ACC112 (cell line): ENCODE data around the gene DHX15.

ENCODE experiments used
- H2AFZ ChIP-seq: fragments of 200-600 bp; sonication (generic); one replicate; pipeline ENCODE4 v1.6.0; 2017; ENCODE audit warnings: antibody characterized with exemption, low read length; ENCODE audit not compliant: unreplicated experiment
- H3K27ac ChIP-seq: fragments of 200-600 bp; sonication (generic); 2 replicates; pipeline ENCODE4 v1.5.1; 2014; ENCODE audit warnings: low read depth, mild to moderate bottlenecking, antibody characterized with exemption, low read length, moderate library complexity
- H3K27me3 ChIP-seq: fragments of 200-600 bp; sonication (generic); 2 replicates; pipeline ENCODE4 v1.6.1; 2014; ENCODE audit warnings: mild to moderate bottlenecking, antibody characterized with exemption, low read length, moderate library complexity, mixed read lengths; ENCODE audit not compliant: insufficient read depth
- H3K36me3 ChIP-seq: fragments of 200-600 bp; sonication (generic); 2 replicates; pipeline ENCODE4 v1.6.1; 2016; ENCODE audit warnings: mild to moderate bottlenecking, antibody characterized with exemption, low read length, moderate library complexity, mixed read lengths; ENCODE audit not compliant: insufficient read depth
- H3K4me1 ChIP-seq: fragments of 200-600 bp; sonication (generic); one replicate; pipeline ENCODE4 v1.6.1; 2016; ENCODE audit warnings: low read length, mixed read lengths; ENCODE audit not compliant: insufficient read depth, unreplicated experiment, control insufficient read depth
- H3K4me3 ChIP-seq: fragments of 200-600 bp; sonication (generic); 2 replicates; pipeline ENCODE4 v1.5.1; 2014; ENCODE audit warnings: mild to moderate bottlenecking, low read depth, low read length
- H3K79me2 ChIP-seq: fragments of 200-600 bp; sonication (generic); one replicate; pipeline ENCODE4 v1.6.0; 2016; ENCODE audit warnings: low read length; ENCODE audit not compliant: control insufficient read depth, unreplicated experiment, insufficient read depth

DHX15 gene

DNA sequence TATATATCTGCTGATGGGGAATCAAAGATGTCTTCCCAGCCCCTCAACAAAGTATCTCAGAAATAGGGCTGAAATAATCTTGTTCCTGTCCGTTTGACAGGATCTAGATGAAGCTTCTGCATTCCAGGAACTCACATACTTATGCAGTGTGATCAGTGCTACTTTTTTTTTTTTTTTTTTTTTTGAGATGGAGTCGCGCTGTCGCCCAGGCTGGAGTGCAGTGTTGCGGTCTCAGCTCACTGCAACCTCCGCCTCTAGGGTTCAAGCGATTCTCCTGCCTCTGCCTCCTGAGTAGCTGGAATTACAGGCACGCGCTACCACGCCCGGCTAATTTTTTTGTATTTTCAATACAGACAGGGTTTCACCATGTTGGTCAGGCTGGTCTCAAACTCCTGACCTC is 36.4 kb downstream of the DHX15 start:
- Histone ChIP-seq H3K79me2 (peaks cover 88% of the 10 kb centered on the region), H3K36me3 (peaks cover 48% of the 10 kb centered on the region), H3K4me1 (peaks cover 17% of the 10 kb centered on the region), H3K27ac (no peak overlapping the region), H3K4me3 (no peak overlapping the region), H3K27me3 (no peaks in the 10 kb centered on the region), H2AFZ (no peak overlapping the region)

DNA sequence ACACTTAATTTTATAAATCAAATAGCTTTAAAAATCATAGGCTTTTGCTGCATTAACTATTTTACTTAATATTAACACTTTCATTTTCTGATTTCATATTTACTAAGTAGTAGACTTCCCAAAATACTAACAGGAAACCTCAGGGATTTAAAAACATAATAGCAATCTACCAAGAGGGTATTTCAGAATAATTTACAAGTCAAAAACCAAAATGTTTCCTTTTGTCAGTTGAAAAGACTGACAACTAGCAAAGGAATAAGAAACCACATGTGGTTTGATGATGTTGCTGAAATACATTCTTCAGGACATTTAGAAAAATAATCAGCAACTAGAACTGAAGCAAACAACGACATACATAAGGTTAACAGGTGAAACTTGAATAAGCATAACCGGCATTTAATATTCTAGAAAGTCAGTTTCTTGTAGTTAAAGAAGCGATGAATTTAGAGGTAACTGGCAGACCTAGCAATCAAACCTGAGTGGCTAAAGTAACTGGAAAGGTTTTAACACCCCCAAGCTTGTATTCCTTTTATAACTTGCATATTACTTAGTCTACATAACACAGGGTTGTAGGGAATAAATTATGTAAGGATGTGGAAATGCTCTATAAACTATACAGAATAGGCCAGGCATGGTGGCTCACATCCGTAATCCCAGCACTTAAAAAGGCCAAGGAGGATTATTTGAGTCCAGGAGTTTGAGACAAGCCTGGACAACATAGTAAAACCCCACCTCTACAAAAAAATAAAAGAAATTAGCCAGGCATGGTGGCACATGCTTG is 40.0 kb downstream of the DHX15 start:
- Histone ChIP-seq H3K4me3 (no peak overlapping the region), H3K4me1 (peaks cover 6% of the 10 kb centered on the region), H3K27me3 (no peaks in the 10 kb centered on the region), H3K36me3 (peaks cover 73% of the 10 kb centered on the region), H3K79me2 (peaks cover 89% of the 10 kb centered on the region), H3K27ac (no peak overlapping the region), H2AFZ (no peak overlapping the region)

DNA sequence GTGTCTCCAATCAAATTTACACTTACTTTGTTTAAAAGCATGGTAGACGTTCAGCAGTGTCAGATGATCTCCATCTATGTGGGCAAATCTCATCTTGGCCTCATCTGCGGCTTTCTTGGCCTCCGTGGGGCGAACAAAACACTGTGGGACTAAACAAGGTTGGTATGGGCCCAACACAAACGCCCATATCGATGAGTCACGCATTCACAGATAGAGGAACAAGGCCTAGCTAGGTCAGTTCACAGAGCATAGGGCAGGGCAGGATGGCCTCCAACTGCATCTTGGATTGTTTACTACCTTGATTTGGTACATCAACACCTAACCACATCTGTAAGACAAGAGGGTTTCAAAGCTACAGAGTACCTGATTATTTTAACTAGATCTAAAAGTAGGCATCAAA is 47.3 kb downstream of the DHX15 start:
- Histone ChIP-seq H3K27me3 (no peaks in the 10 kb centered on the region), H3K36me3 (peaks cover 75% of the 10 kb centered on the region), H3K4me3 (no peak overlapping the region), H3K79me2 (peaks cover 77% of the 10 kb centered on the region), H3K4me1 (no peaks in the 10 kb centered on the region), H3K27ac (no peak overlapping the region), H2AFZ (no peak overlapping the region)

DNA sequence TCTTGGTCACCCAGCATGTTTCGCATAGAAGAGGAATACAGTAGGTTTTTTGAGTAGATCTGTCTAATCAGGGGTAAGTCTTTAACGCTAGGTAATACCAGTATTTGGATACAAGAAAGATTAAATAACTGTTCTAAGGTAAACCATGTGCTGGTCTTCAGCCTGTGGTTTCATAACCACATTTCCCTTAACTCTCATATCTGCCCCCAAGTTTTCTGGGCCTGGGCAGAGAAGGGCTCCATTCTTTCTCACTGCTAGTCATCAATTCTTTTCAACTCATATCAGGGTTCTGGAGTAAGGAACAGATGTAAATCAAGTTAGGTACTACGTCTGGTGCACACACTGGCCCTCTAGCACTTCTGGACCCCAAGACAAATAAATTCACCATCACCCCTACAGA is 49.0 kb downstream of the DHX15 start:
- Histone ChIP-seq H3K27me3 (no peaks in the 10 kb centered on the region), H3K27ac (no peak overlapping the region), H3K79me2 (peaks cover 65% of the 10 kb centered on the region), H2AFZ (no peak overlapping the region), H3K4me3 (no peak overlapping the region), H3K36me3 (peaks cover 67% of the 10 kb centered on the region), H3K4me1 (no peaks in the 10 kb centered on the region)

DNA sequence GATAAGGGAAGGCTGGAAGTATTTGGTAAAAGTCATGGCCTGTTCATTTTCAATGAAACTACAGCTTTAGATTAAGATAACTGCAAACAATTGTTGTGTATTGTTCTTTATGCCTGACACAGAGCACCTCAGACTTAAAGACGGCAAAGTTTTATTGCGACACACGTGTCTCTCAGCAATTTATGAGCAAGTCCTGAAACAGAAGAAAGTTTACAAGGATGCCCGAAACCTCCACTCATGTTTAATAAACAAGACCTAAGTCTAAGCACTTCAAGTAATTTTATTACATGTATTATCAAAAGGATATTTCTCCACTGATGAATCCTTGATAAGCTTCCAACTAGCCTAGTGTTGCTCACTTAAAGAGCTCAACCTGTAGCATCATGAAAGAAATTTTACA is 51.0 kb downstream of the DHX15 start:
- H3K4me1 ChIP-seq, result no peaks in the 10 kb centered on the region
- H3K36me3 ChIP-seq, result peaks cover 61% of the 10 kb centered on the region
- no peaks in the 10 kb centered on the region for H3K27me3 ChIP-seq
- H3K4me3 ChIP-seq, result no peak overlapping the region
- no peak overlapping the region for H2AFZ ChIP-seq
- peaks cover 54% of the 10 kb centered on the region for H3K79me2 ChIP-seq
- H3K27ac ChIP-seq, result no peak overlapping the region

DNA sequence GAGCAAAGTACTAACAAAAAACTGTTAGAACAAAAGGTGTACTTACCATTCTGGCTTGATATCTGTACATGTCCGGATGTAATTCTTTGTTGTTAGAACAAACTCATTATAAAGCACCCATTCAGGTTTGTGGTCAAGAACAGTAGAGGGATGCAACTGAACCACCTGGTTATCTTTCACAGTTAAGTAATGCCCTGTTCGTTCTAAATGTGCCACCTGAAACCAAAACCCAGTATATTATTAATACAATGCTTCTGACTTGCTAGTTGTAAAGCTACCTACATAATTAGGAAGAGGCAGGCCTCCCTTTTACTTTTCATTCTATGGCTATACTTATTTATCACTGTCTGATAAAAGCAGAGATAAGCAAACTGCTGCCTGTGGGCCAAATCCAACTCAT is 54.8 kb downstream of the DHX15 start:
- peaks cover 38% of the 10 kb centered on the region for H3K79me2 ChIP-seq
- no peak overlapping the region for H3K4me3 ChIP-seq
- H3K27me3 ChIP-seq, result no peaks in the 10 kb centered on the region
- no peak overlapping the region for H3K27ac ChIP-seq
- H2AFZ ChIP-seq, result no peak overlapping the region
- H3K36me3 ChIP-seq, result peaks cover 69% of the 10 kb centered on the region
- H3K4me1 ChIP-seq, result no peaks in the 10 kb centered on the region

DNA sequence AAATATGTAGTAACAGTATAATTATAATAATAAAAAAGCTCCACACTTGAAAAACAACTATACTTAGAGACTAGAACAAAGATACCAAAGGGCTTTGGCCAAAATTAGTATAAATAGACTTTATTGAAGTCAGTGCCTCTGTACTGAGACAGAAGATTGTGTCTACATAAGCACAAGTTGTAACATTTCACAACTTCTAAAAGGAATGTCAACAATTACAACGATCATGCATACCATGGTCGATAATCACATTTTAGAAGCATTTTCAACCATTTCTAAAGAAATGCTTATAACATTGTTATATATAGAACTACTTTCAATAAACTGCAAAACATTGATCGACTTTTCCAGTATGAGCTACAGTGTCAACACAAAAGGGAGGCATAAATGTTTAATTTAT is 57.0 kb downstream of the DHX15 start:
- H3K27ac ChIP-seq, result no peak overlapping the region
- no peak overlapping the region for H3K4me3 ChIP-seq
- H3K27me3 ChIP-seq, result no peaks in the 10 kb centered on the region
- H3K36me3 ChIP-seq, result peaks cover 70% of the 10 kb centered on the region
- peaks cover 29% of the 10 kb centered on the region for H3K79me2 ChIP-seq
- H2AFZ ChIP-seq, result no peak overlapping the region
- no peaks in the 10 kb centered on the region for H3K4me1 ChIP-seq

DNA sequence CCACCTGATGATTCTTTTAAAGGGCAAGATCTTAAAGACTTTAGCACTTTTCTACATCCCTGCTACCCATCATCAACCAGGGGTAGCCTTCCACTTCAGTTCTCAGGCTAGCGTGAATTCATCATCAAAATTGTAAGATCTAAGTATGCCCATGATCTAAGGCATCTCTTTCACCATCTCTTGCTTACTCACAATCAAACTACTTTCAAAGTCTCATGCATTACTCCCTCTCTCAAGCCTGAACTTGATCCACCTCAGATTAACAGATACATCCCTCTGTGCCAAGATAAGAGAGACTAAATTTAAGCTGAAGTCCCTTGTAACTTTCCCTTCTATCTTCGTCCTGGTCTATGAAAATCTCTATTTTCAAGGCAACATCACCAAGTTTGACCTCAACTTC is 62.8 kb downstream of the DHX15 start:
- Histone ChIP-seq H3K27me3 (no peaks in the 10 kb centered on the region), H3K4me1 (peaks cover 11% of the 10 kb centered on the region), H3K4me3 (no peak overlapping the region), H3K36me3 (peaks cover 38% of the 10 kb centered on the region), H2AFZ (no peak overlapping the region), H3K79me2 (peaks cover 13% of the 10 kb centered on the region), H3K27ac (no peak overlapping the region)

DNA sequence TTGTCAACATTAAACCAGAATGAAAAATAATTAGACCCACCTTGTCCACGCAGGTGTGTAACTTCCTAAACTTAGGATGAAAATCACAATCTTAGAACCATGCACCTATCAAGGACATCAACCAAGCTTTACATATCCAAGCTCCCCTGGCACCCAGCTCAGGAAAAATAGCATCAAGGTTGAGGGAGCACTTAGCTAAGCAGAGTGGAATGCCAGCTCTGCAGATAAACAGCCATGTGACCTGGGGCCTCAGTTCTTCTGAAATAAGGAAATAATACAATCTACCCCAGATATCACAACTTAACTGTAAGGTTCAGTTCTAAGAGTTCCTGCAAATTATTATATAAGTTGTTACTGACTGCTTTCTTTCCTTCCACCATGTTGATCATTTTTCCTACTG is 64.7 kb downstream of the DHX15 start:
- peaks cover 24% of the 10 kb centered on the region for H3K36me3 ChIP-seq
- peaks cover 8% of the 10 kb centered on the region for H3K79me2 ChIP-seq

DNA sequence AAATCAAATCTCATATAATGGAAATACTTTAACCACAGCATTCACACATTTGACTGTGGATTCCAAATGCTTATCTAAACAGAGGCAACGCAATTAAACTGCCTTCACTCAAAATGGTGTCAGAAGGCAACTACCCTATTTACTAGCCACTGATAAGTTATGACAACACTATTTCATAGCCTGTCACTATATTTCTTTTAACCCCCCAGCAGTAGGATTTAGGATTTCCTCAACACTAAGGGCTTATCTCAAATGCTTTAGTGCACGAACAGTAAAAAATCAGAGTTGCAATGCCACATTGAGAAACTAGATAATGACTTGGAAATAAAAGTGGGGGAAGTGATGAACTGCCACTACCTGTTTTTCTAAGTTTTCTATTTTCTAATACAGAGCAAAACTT is 66.7 kb downstream of the DHX15 start:
- H3K79me2 ChIP-seq, result peaks cover 5% of the 10 kb centered on the region
- peaks cover 17% of the 10 kb centered on the region; the same call in 1 of the 2 replicates for H3K36me3 ChIP-seq
- no peak overlapping the region for H3K27ac ChIP-seq
- no peak overlapping the region for H2AFZ ChIP-seq
- peaks cover 11% of the 10 kb centered on the region for H3K4me1 ChIP-seq
- H3K27me3 ChIP-seq, result no peaks in the 10 kb centered on the region
- no peak overlapping the region for H3K4me3 ChIP-seq

More for the DNA sequence above, 64.7 kb downstream of the DHX15 start:
- no peak overlapping the region for H3K4me3 ChIP-seq
- no peak overlapping the region for H2AFZ ChIP-seq
- no peak overlapping the region for H3K27ac ChIP-seq
- H3K27me3 ChIP-seq, result no peaks in the 10 kb centered on the region
- H3K4me1 ChIP-seq, result peaks cover 11% of the 10 kb centered on the region

DNA sequence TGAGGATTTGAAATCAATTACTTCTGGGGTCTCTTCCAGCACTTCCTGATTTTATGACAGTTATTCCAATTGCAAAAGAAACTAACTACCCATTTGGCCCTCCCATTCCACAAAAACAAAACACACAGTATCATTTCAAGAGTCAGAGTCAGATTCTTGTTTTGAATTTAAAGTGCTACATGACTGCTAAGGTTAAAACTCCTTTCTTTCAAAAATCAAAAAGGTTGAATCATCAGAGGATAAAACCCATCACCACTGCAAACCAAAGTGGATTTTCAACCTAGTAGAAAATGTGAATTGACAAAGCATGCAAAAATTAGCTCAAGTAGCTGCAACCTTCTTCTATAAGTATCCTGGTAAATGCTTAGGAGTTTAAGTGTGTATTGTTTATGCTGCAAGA is 67.4 kb downstream of the DHX15 start:
- peaks cover 16% of the 10 kb centered on the region; the same call in 1 of the 2 replicates for H3K36me3 ChIP-seq
- peaks cover 11% of the 10 kb centered on the region for H3K4me1 ChIP-seq
- H3K27ac ChIP-seq, result no peak overlapping the region
- no peak overlapping the region for H3K4me3 ChIP-seq
- H3K79me2 ChIP-seq, result peaks cover 5% of the 10 kb centered on the region
- H3K27me3 ChIP-seq, result no peaks in the 10 kb centered on the region
- H2AFZ ChIP-seq, result no peak overlapping the region
